ENCODE data around the gene CCDC18. TPM values are rescaled to one million over a fixed set of nuclear protein-coding genes. Genes with fewer than 3 reads are reported as not detected.
A peak's percentile ranks its signal among the peaks of the same experiment; 100 is the strongest.

CCDC18 gene
- total and polyA plus RNA-seq, 12 donors = 1.4 to 15.4 (median 4.7) TPM

- peak in 2 of 7 donors; percentile 7 to 26 for DNase-seq
- no peaks in the 10 kb centered on the region for H3K4me1 ChIP-seq (replicated peaks in 1 of 2)
- WGBS, 4 donors = 73 to 96% (median 86%) methylated on average over 3 of the region's 3 CpGs
- H3K9me3 ChIP-seq (replicated peaks in 1 of 3) = no peaks in the 10 kb centered on the region
- no peaks in the 10 kb centered on the region for H3K36me3 ChIP-seq (replicated peaks in 1 of 2)
- intact Hi-C loops (cut with DNase I) = no loop called here
- H3K4me3 ChIP-seq = no peak overlapping the region
- H3K27me3 ChIP-seq = no peaks in the 10 kb centered on the region
- no peak for TF ChIP-seq POLR2A (IDR thresholded peaks at IDR 0.05)
- TF ChIP-seq, protein P1, sequence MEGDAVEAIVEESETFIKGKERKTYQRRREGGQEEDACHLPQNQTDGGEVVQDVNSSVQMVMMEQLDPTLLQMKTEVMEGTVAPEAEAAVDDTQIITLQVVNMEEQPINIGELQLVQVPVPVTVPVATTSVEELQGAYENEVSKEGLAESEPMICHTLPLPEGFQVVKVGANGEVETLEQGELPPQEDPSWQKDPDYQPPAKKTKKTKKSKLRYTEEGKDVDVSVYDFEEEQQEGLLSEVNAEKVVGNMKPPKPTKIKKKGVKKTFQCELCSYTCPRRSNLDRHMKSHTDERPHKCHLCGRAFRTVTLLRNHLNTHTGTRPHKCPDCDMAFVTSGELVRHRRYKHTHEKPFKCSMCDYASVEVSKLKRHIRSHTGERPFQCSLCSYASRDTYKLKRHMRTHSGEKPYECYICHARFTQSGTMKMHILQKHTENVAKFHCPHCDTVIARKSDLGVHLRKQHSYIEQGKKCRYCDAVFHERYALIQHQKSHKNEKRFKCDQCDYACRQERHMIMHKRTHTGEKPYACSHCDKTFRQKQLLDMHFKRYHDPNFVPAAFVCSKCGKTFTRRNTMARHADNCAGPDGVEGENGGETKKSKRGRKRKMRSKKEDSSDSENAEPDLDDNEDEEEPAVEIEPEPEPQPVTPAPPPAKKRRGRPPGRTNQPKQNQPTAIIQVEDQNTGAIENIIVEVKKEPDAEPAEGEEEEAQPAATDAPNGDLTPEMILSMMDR (IDR thresholded peaks at IDR 0.05) = no peak
- no peak overlapping the region for H3K27ac ChIP-seq
Observed at GRCh38 chr1:93288558-93288957, 108.0 kb downstream of the CCDC18 start.

DNA sequence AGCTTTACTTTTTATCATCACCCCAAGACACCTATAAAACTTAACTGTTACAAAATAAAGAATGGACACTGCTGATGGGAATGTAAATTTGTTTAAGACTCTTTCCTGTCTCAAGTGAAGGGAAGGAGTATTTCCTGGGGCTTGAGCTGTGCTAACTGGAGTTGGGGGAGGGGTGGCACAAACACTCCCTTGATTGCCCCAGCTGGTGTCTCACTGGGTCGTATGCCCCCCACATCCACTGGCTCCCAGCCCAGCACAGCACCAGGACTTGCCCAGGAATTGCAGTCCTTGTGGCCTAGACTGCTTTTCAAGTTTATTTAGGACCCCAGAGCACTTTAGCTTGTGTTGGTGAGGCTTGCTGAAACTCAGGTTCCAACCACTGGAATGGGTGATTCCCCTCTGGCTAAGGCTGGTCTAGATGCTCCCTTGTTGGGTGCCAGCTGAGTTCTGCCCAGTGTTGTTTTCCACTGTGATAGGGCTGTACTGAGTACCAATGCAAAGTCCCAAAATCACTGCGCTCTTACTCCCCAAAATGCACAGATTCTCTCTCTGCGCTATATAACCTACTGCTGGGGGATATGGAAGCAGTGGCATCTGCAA, 116.1 kb downstream of the CCDC18 start:
- no peaks in the 10 kb centered on the region for H3K36me3 ChIP-seq (replicated peaks in 1 of 2)
- no peak for DNase-seq
- intact Hi-C loops (cut with DNase I) = no loop called here
- no peaks in the 10 kb centered on the region for H3K4me1 ChIP-seq (replicated peaks in 1 of 2)
- H3K27ac ChIP-seq = no peak overlapping the region
- H3K4me3 ChIP-seq = no peak overlapping the region
- no peaks in the 10 kb centered on the region for H3K9me3 ChIP-seq (replicated peaks in 1 of 3)
- TF ChIP-seq POLR2A (IDR thresholded peaks at IDR 0.05) = no peak
- TF ChIP-seq, protein P1 (IDR thresholded peaks at IDR 0.05) = no peak
- WGBS, 4 donors = 84 to 93% (median 90%) methylated on average over 3 of the region's 3 CpGs
- H3K27me3 ChIP-seq = no peaks in the 10 kb centered on the region

GRCh38 chr1:93301131-93301530, 120.6 kb downstream of the CCDC18 start:
- intact Hi-C loops (cut with DNase I) = loop anchor here (10.0 kb wide), 2 partner anchors 124 to 544 kb away; no protein-coding TSS in a partner anchor

GRCh38 chr1:93302078-93302477, 121.6 kb downstream of the CCDC18 start:
- WGBS, 4 donors = 81 to 83% (median 82%) methylated on average over 5 of the region's 5 CpGs
- Histone ChIP-seq H3K4me3 (no peak overlapping the region), H3K27ac (no peak overlapping the region), H3K27me3 (no peaks in the 10 kb centered on the region), H3K4me1 (replicated peaks in 1 of 2) (no peaks in the 10 kb centered on the region), H3K9me3 (replicated peaks in 1 of 3) (no peaks in the 10 kb centered on the region), H3K36me3 (replicated peaks in 1 of 2) (no peaks in the 10 kb centered on the region)
- intact Hi-C loops (cut with DNase I) = loop anchor here (10.0 kb wide), 2 partner anchors 123 to 543 kb away; no protein-coding TSS in a partner anchor
- no peak for TF ChIP-seq POLR2A (IDR thresholded peaks at IDR 0.05)
- TF ChIP-seq, protein P1 (IDR thresholded peaks at IDR 0.05) = no peak
- DNase-seq = no peak

More at GRCh38 chr1:93301131-93301530, 120.6 kb downstream of the CCDC18 start:
- Histone ChIP-seq H3K27me3 (no peaks in the 10 kb centered on the region), H3K9me3 (replicated peaks in 1 of 3) (no peaks in the 10 kb centered on the region), H3K36me3 (replicated peaks in 1 of 2) (no peaks in the 10 kb centered on the region), H3K4me1 (replicated peaks in 1 of 2) (no peaks in the 10 kb centered on the region), H3K4me3 (no peak overlapping the region), H3K27ac (no peak overlapping the region)
- 73 to 83% (median 77%) methylated on average over 1 of the region's 1 CpG for WGBS, 4 donors
- TF ChIP-seq, protein P1 (IDR thresholded peaks at IDR 0.05) = no peak
- TF ChIP-seq POLR2A (IDR thresholded peaks at IDR 0.05) = no peak
- no peak for DNase-seq

Measured in adrenal gland (tissue), 12 donors.